M059J (cell line): ENCODE measurements around the gene INO80E. TPM values are rescaled to one million over a fixed set of nuclear protein-coding genes. Genes with fewer than 3 reads are reported as not detected.

ENCODE experiments used
- DNase-seq: peaks from one replicate; pipeline ENCODE4 v3.0.0-alpha.2; 2012; ENCODE audit warnings: low read depth
- total RNA-seq: library from RNA; depleted of rRNA; stranded (reverse); fragments of >200 nt; shearing (Covaris generic); gene quantifications from 2 replicates; pipeline ENCODE4 v1.2.3, GENCODE V29; 2014

The INO80E gene
- total RNA-seq, 1 experiment from 2014 or later, result 122 TPM

- no peak for DNase-seq
Observed at GRCh38 chr16:29975811-29976511, 20.1 kb upstream of the INO80E start.

- no peak for DNase-seq
Observed at GRCh38 chr16:29977063-29977825, 18.8 kb upstream of the INO80E start.

- no peak for DNase-seq
Observed at GRCh38 chr16:29978081-29978480, 18.0 kb upstream of the INO80E start.

GRCh38 chr16:29978564-29979270 lies 17.3 kb upstream of the INO80E start:
- DNase-seq, result no peak

GRCh38 chr16:29982560-29983419 lies 13.3 kb upstream of the INO80E start:
- no peak for DNase-seq

- DNase-seq, result no peak
Observed at GRCh38 chr16:29983420-29984136, 12.5 kb upstream of the INO80E start.

- DNase-seq, result no peak
Observed at GRCh38 chr16:29984137-29984763, 11.8 kb upstream of the INO80E start.

- DNase-seq, result no peak
Observed at GRCh38 chr16:29984764-29985147, 11.3 kb upstream of the INO80E start.

- no peak for DNase-seq
Observed at GRCh38 chr16:29985271-29985811, 10.7 kb upstream of the INO80E start.

GRCh38 chr16:29986231-29986630 lies 9.8 kb upstream of the INO80E start:
- DNase-seq, result no peak

- DNase-seq, result no peak
Observed at GRCh38 chr16:29986931-29987330, 9.1 kb upstream of the INO80E start.

- DNase-seq, result no peak
Observed at GRCh38 chr16:29987371-29988085, 8.5 kb upstream of the INO80E start.

GRCh38 chr16:29988346-29989075 lies 7.5 kb upstream of the INO80E start:
- no peak for DNase-seq

- DNase-seq, result no peak
Observed at GRCh38 chr16:29989111-29989858, 6.8 kb upstream of the INO80E start.

- no peak for DNase-seq
Observed at GRCh38 chr16:29990034-29990433, 6.0 kb upstream of the INO80E start.

- DNase-seq, result no peak
Observed at GRCh38 chr16:29990883-29991570, 5.0 kb upstream of the INO80E start.

GRCh38 chr16:29991571-29991904 lies 4.5 kb upstream of the INO80E start:
- no peak for DNase-seq
